ENCODE data around the gene BTNL9. TPM values are rescaled to one million over a fixed set of nuclear protein-coding genes. Genes with fewer than 3 reads are reported as not detected.

Gene BTNL9
- total and polyA plus RNA-seq, 2 of the 4 experiments (the other 2 are of a cell fraction), result not detected

- H3K18ac ChIP-seq (ENCODE audit: low read depth, low read length), result no peak overlapping the region
- no peak overlapping the region for H4K5ac ChIP-seq (ENCODE audit: low read depth, low read length)
- no peaks in the 10 kb centered on the region for H3K79me1 ChIP-seq (ENCODE audit: low read depth in 1 of 2, low read length in 2 of 2)
- intact Hi-C loops (cut with micrococcal nuclease), result no loop called here
- no peak overlapping the region for H3K56ac ChIP-seq (ENCODE audit: extremely low read depth, insufficient read depth, low read length)
- H3K4me1 ChIP-seq (ENCODE audit: control insufficient read depth, insufficient read depth, low read length), result no peaks in the 10 kb centered on the region
- no peak overlapping the region for H4K8ac ChIP-seq (ENCODE audit: low read depth in 2 of 2, low read length in 2 of 2)
- H2BK5ac ChIP-seq (ENCODE audit: low read depth, low read length, poor library complexity, severe bottlenecking), result no peak overlapping the region
- H2AFZ ChIP-seq (replicated peaks; ENCODE audit: low read length, poor library complexity), result no peak overlapping the region
- H2BK15ac ChIP-seq (ENCODE audit: low read depth, low read length), result no peak overlapping the region
- dilution Hi-C loops (cut with HindIII; ENCODE audit: low sequenced_read_pairs, unreplicated experiment), result no loop called here
- no peak overlapping the region for H3K4me3 ChIP-seq (ENCODE audit: insufficient read depth, low read depth, low read length)
- H3K9ac ChIP-seq (ENCODE audit: low read depth, low read length), result no peak overlapping the region
- no peak overlapping the region for H3K14ac ChIP-seq (replicated peaks; ENCODE audit: low read depth, low read length)
- no peak overlapping the region for H3K4ac ChIP-seq (ENCODE audit: low read depth, low read length)
- POLR2A ChIA-PET (ENCODE audit: unreplicated experiment), result no interaction called here
- no peak overlapping the region for H2BK20ac ChIP-seq (ENCODE audit: low read depth, low read length)
- no peak overlapping the region for H2AK5ac ChIP-seq (ENCODE audit: low read depth, low read length)
- no peak for ATAC-seq (ENCODE audit: low read depth)
- H4K91ac ChIP-seq (ENCODE audit: insufficient read depth, low read depth, low read length), result no peak overlapping the region
- no peak overlapping the region for H2AK9ac ChIP-seq (replicated peaks; ENCODE audit: low read depth, low read length, poor library complexity)
- CTCF ChIA-PET, result no interaction called here
- DNase-seq, result no peak
- peaks cover 10% of the 10 kb centered on the region for H3K27me3 ChIP-seq (ENCODE audit: control insufficient read depth, insufficient read depth, low read length)
- no peak overlapping the region for H3K27ac ChIP-seq (ENCODE audit: insufficient read depth, low read length)
- no TSS peak for BruUV-seq (replicated peaks)
- WGBS, 2 experiments (ENCODE audit: extremely low coverage in 2 of 2, insufficient read length in 1 of 2), result 56% methylated on average over 4 of the region's 7 CpGs; no CpG with 5 or more reads in 1 of the 2 experiments
- in situ Hi-C loops (cut with MboI; ENCODE audit: low sequenced_read_pairs), result no loop called here
- H3K4me2 ChIP-seq (ENCODE audit: low read depth, low read length), result no peak overlapping the region
- no peaks in the 10 kb centered on the region; the same call in 1 of the 2 replicates for H3K9me1 ChIP-seq (ENCODE audit: insufficient read depth, low read length)
- TF ChIP-seq FOS (IDR thresholded peaks at IDR 0.05; ENCODE audit: low read depth, low read length), result no peak
- no peak for TF ChIP-seq CTCF (conservative IDR thresholded peaks at IDR 0.05; ENCODE audit: low read depth, low read length)
- no peak for TF ChIP-seq MAZ (IDR thresholded peaks at IDR 0.05; ENCODE audit: borderline replicate concordance, low read depth, low read length)
- TF ChIP-seq SMC3 (IDR thresholded peaks at IDR 0.05; ENCODE audit: low read depth, low read length), result no peak
- no peak for TF ChIP-seq RCOR1 (IDR thresholded peaks at IDR 0.05; ENCODE audit: insufficient replicate concordance, low read length)
- no peak for TF ChIP-seq POLR2A (IDR thresholded peaks at IDR 0.05; ENCODE audit: low read depth, low read length)
- no peak for TF ChIP-seq RFX5 (IDR thresholded peaks at IDR 0.05; ENCODE audit: low read depth, low read length)
- TF ChIP-seq BHLHE40 (IDR thresholded peaks at IDR 0.05; ENCODE audit: low read depth, low read length), result no peak
- TF ChIP-seq CEBPB (IDR thresholded peaks at IDR 0.05; ENCODE audit: low read depth, low read length), result no peak
- no peak for TF ChIP-seq MXI1 (IDR thresholded peaks at IDR 0.05; ENCODE audit: borderline replicate concordance, low read depth, low read length)
- no peak for TF ChIP-seq MAFK (IDR thresholded peaks at IDR 0.05; ENCODE audit: low read depth, low read length)
- TF ChIP-seq NFE2L2 (IDR thresholded peaks at IDR 0.05; ENCODE audit: low read depth, low read length), result no peak
- TF ChIP-seq USF2 (IDR thresholded peaks at IDR 0.05; ENCODE audit: low read depth, low read length), result no peak
- TF ChIP-seq ELK1 (IDR thresholded peaks at IDR 0.05; ENCODE audit: borderline replicate concordance, low read depth, low read length), result no peak
- no peak overlapping the region for H2BK120ac ChIP-seq (ENCODE audit: low read depth, low read length)
- H3K23ac ChIP-seq (ENCODE audit: low read depth, low read length), result no peak overlapping the region
- H3K36me3 ChIP-seq (ENCODE audit: control insufficient read depth, insufficient read depth, low read length), result no peaks in the 10 kb centered on the region
- no peaks in the 10 kb centered on the region for H4K20me1 ChIP-seq (ENCODE audit: insufficient read depth, low read length)
- H3K9me3 ChIP-seq (ENCODE audit: control insufficient read depth, insufficient read depth, low read length), result no peaks in the 10 kb centered on the region
These were observed 65.4 kb downstream of the BTNL9 start for GRCh38 chr5:181105391-181106025.
